ENCODE data around the gene CDYL. TPM values are rescaled to one million over a fixed set of nuclear protein-coding genes. Genes with fewer than 3 reads are reported as not detected.
"Not testable (repeated sequence)": the region's sequence is repeated elsewhere in the genome, so short reads cannot be mapped to it uniquely, and the experiment has no call there.

CDYL gene
- total and polyA plus RNA-seq, 2 donors, result 21.4 to 38.2 TPM

DNA sequence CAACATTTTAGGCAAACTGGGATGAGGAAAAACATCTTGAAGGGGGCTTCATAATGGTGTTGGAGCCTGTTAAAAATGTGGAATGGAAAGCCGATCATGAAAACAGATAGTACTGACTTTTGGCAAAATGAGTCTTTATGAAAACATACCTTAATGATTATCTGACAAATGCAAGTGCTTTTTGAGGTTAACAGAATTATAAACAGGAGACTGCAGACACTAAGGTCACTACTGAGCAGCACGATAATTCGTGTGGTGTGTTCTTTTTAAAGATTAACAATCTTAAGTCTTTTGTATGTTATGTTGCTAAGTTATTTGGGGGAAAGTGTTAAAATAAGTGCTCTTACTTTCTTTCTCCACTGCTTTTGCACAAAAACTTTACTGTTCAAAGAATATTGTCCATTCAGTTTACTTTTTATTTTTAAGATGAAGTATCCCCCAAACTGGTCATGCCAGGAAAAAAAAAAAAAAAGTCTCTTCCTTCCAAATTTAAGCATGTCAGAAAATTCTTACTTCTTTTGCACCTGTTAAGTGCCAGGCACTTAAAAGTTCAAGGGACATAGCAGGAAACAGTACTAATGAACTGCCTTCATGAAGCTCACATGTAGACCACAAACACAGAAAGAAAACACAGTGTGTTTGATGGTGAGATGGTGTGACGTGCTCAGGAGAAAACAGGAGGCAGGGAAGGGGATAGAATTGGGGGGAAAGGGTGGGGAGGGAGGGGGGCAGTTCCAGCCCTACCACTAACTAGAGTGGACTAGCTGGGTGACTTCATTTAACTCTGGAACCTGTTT is 73.2 kb downstream of the CDYL start:
- no peak for DNase-seq (ENCODE audit: extremely low spot score)
- Histone ChIP-seq H3K4me3 (ENCODE audit: low read depth, low read length) (no peak overlapping the region), H3K27ac (ENCODE audit: low read depth) (no peak overlapping the region), H3K36me3 (ENCODE audit: insufficient read depth) (no peaks in the 10 kb centered on the region), H3K4me1 (ENCODE audit: insufficient read depth) (no peaks in the 10 kb centered on the region)
- 51% methylated on average over 4 of the region's 4 CpGs for WGBS

GRCh38 chr6:4851035-4851434 is 74.8 kb downstream of the CDYL start:
- Histone ChIP-seq H3K36me3 (ENCODE audit: insufficient read depth) (no peaks in the 10 kb centered on the region), H3K4me1 (ENCODE audit: insufficient read depth) (no peaks in the 10 kb centered on the region), H3K4me3 (ENCODE audit: low read depth, low read length) (no peak overlapping the region), H3K27ac (ENCODE audit: low read depth) (no peak overlapping the region)
- 97% methylated on average over 4 of the region's 4 CpGs for WGBS
- no peak for DNase-seq (ENCODE audit: extremely low spot score)

DNA sequence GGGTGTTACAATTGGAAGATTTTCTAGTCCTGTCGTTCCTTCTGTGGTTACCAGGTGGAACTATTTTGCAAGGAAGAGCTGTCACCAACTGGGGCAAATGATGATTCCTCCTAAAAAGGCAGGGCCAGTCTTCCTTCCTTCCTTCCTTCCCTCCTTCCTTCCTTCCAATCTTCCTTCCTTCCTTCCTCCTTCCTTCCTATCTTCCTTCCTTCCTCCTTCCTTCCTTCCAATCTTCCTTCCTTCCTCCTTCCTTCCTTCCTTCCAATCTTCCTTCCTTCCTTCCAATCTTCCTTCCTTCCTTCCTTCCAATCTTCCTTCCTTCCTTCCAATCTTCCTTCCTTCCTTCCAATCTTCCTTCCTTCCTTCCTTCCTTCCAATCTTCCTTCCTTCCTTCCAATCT is 76.0 kb downstream of the CDYL start:
- not testable (repeated sequence) for H3K36me3 ChIP-seq (ENCODE audit: insufficient read depth); H3K27ac ChIP-seq (ENCODE audit: low read depth); H3K4me3 ChIP-seq (ENCODE audit: low read depth, low read length); H3K4me1 ChIP-seq (ENCODE audit: insufficient read depth); DNase-seq (ENCODE audit: extremely low spot score)
- 82% methylated on average over 1 of the region's 1 CpG for WGBS

DNA sequence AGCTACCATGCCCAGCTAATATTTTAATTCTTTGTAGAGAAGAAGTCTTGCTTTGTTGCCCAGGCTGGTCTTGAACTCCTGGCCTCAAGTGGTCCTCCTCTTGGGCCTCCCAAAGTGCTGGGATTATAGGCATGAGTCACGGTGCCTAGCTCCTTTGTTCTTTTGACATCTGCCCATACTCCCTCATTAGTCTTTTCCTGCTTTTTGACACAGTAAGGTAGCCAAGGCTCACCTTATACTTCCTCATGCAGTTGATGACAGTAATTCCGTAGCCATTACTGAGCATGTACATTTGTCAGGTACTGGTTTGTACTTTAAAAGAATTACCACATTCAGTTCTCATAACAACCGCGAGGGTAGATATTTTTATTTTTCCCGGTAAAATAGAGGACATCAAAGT is 76.7 kb downstream of the CDYL start:
- no peaks in the 10 kb centered on the region for H3K4me1 ChIP-seq (ENCODE audit: insufficient read depth)
- WGBS, result 92% methylated on average over 5 of the region's 5 CpGs

DNA sequence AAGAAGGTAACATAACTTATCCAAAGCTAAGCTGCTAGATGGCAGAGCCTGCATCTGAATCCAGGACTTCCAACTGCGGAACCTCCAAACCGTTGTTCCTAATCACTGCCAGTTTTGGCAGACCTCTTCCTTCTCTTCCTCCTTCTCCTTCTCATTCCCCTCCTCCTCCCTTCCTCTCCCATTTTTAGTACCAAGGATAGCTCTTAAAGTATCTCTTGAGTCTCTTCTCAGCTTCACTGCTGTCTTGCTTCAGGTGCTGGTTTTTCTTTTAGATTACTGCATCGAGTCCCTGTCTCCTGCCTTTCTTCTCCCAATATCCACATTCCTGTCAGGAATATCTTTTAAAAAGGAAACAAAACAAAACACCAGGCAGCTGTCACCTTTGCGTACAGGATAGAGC is 77.1 kb downstream of the CDYL start:
- no peak for DNase-seq (ENCODE audit: extremely low spot score)
- Histone ChIP-seq H3K4me1 (ENCODE audit: insufficient read depth) (peaks cover 1% of the 10 kb centered on the region), H3K4me3 (ENCODE audit: low read depth, low read length) (no peak overlapping the region), H3K36me3 (ENCODE audit: insufficient read depth) (no peaks in the 10 kb centered on the region), H3K27ac (ENCODE audit: low read depth) (no peak overlapping the region)
- WGBS, result 78% methylated on average over 4 of the region's 4 CpGs

More for the DNA sequence above, 76.7 kb downstream of the CDYL start:
- no peak for DNase-seq (ENCODE audit: extremely low spot score)
- H3K4me3 ChIP-seq (ENCODE audit: low read depth, low read length), result no peak overlapping the region
- no peaks in the 10 kb centered on the region for H3K36me3 ChIP-seq (ENCODE audit: insufficient read depth)
- no peak overlapping the region for H3K27ac ChIP-seq (ENCODE audit: low read depth)

DNA sequence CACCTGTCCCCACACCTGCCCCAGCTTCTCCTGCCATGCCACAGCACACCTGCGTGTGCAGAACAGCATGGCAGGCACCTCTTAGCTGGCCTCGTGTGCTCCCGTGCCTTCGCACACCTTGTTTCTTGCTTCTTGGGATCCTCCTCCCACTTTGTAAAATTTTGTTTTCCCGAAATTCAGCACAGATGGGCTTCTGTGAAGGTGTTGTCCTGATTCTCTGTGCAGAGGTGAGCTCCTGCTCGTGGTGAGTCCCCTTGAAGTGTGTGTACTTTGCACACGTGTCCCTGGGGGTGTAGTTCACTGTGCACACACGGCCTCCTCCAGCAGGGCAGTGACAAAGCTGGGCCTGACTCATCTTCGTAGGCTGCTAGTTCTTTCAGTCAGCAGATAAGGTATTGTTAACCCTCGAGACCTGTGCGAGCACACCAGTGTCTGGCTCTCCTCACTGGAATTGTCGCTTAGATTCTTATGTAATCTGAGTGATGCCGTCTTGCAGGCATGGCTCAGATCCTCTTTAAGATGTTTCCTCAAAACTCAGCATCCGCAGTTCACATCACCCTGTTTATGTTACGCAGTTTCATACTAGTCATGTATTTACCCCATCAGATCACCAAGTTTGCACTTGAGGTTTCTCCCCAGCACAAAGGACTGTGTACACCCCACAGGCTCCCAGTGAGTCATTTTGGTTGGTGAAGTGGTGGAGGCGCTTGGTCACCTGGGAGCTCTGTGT is 77.7 kb downstream of the CDYL start:
- no peak for DNase-seq (ENCODE audit: extremely low spot score)
- Histone ChIP-seq H3K36me3 (ENCODE audit: insufficient read depth) (no peaks in the 10 kb centered on the region), H3K4me3 (ENCODE audit: low read depth, low read length) (no peak overlapping the region), H3K4me1 (ENCODE audit: insufficient read depth) (peaks cover 1% of the 10 kb centered on the region), H3K27ac (ENCODE audit: low read depth) (no peak overlapping the region)
- 87% methylated on average over 16 of the region's 16 CpGs for whole genome bisulfite sequencing

GRCh38 chr6:4856785-4857184 is 80.6 kb downstream of the CDYL start:
- peaks cover 1% of the 10 kb centered on the region for H3K4me1 ChIP-seq (ENCODE audit: insufficient read depth)
- H3K4me3 ChIP-seq (ENCODE audit: low read depth, low read length), result no peak overlapping the region
- no peak overlapping the region for H3K27ac ChIP-seq (ENCODE audit: low read depth)
- 91% methylated on average over 3 of the region's 3 CpGs for WGBS
- no peaks in the 10 kb centered on the region for H3K36me3 ChIP-seq (ENCODE audit: insufficient read depth)
- DNase-seq (ENCODE audit: extremely low spot score), result no peak

- Histone ChIP-seq H3K36me3 (ENCODE audit: insufficient read depth) (no peaks in the 10 kb centered on the region), H3K4me3 (ENCODE audit: low read depth, low read length) (no peak overlapping the region), H3K27ac (ENCODE audit: low read depth) (no peak overlapping the region), H3K4me1 (ENCODE audit: insufficient read depth) (peaks cover 1% of the 10 kb centered on the region)
- DNase-seq (ENCODE audit: extremely low spot score), result no peak
- WGBS, result 79% methylated on average over 8 of the region's 8 CpGs
Measured at GRCh38 chr6:4858194-4859015, 82.2 kb downstream of the CDYL start.

DNA sequence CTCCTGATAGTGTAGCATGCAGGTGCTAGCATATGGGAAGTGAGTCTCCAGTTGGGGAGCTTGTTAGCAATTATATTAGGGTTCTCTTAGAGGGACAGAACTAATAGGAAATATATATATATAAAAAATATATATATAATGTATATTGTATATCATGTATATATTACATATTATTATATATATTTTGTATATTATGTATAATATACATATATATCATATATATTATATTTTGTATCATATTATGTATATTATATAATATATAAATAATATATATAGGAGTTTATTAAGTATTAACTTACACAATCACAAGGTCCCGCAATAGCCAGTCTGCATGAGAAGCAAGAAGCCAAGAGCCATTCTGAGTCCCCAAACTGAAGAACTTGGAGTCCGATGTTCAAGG is 84.2 kb downstream of the CDYL start:
- Histone ChIP-seq H3K36me3 (ENCODE audit: insufficient read depth) (no peaks in the 10 kb centered on the region), H3K4me3 (ENCODE audit: low read depth, low read length) (no peak overlapping the region), H3K27ac (ENCODE audit: low read depth) (no peak overlapping the region), H3K4me1 (ENCODE audit: insufficient read depth) (peaks cover 1% of the 10 kb centered on the region)
- 100% methylated on average over 2 of the region's 2 CpGs for WGBS
- DNase-seq (ENCODE audit: extremely low spot score), result no peak

DNA sequence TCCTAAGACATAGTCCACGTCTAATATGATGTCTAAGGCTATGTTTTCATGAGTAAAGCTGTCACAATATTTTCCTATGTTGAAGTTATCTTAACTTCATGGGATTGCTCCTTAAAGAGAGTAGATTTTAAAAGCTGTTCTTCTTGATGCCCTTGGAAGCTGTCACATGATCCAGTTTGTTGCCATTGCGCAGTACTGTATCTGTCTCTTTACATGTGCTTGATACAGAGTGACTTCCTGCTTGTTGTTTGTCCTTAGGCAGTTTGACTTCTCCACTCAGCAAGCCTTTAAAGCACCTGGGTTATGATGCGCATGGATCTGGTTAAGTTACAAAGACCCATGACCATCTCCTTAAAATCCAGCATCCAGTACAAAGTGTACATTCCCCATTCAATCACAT is 85.4 kb downstream of the CDYL start:
- Histone ChIP-seq H3K4me1 (ENCODE audit: insufficient read depth) (peaks cover 1% of the 10 kb centered on the region), H3K36me3 (ENCODE audit: insufficient read depth) (no peaks in the 10 kb centered on the region), H3K27ac (ENCODE audit: low read depth) (no peak overlapping the region), H3K4me3 (ENCODE audit: low read depth, low read length) (no peak overlapping the region)
- 92% methylated on average over 3 of the region's 3 CpGs for WGBS
- no peak for DNase-seq (ENCODE audit: extremely low spot score)

DNA sequence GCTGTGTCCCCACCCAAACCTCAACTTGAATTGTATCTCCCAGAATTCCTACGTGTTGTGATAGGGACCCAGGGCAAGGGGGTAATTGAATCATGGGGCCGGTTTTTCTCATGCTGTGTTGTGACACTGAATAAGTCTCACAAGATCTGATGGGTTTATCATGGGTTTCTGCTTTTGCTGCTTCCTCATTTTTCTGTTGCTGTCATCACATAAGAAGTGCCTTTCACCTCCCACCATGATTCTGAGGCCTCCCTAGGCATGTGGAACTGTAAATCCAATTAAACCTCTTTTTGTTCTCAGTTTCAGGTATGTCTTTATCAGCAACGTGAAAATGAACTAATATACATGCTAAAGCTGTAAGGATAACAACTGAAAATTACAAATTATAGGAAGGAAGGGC is 88.3 kb downstream of the CDYL start:
- DNase-seq (ENCODE audit: extremely low spot score), result no peak
- no peaks in the 10 kb centered on the region for H3K36me3 ChIP-seq (ENCODE audit: insufficient read depth)
- H3K27ac ChIP-seq (ENCODE audit: low read depth), result no peak overlapping the region
- 94% methylated on average over 3 of the region's 3 CpGs for WGBS
- no peak overlapping the region for H3K4me3 ChIP-seq (ENCODE audit: low read depth, low read length)
- no peaks in the 10 kb centered on the region for H3K4me1 ChIP-seq (ENCODE audit: insufficient read depth)

- not testable (repeated sequence) for H3K4me3 ChIP-seq (ENCODE audit: low read depth, low read length); H3K36me3 ChIP-seq (ENCODE audit: insufficient read depth); DNase-seq (ENCODE audit: extremely low spot score); H3K4me1 ChIP-seq (ENCODE audit: insufficient read depth); H3K27ac ChIP-seq (ENCODE audit: low read depth)
- 97% methylated on average over 4 of the region's 4 CpGs for WGBS
Measured at GRCh38 chr6:4865006-4865405, 88.8 kb downstream of the CDYL start.

DNA sequence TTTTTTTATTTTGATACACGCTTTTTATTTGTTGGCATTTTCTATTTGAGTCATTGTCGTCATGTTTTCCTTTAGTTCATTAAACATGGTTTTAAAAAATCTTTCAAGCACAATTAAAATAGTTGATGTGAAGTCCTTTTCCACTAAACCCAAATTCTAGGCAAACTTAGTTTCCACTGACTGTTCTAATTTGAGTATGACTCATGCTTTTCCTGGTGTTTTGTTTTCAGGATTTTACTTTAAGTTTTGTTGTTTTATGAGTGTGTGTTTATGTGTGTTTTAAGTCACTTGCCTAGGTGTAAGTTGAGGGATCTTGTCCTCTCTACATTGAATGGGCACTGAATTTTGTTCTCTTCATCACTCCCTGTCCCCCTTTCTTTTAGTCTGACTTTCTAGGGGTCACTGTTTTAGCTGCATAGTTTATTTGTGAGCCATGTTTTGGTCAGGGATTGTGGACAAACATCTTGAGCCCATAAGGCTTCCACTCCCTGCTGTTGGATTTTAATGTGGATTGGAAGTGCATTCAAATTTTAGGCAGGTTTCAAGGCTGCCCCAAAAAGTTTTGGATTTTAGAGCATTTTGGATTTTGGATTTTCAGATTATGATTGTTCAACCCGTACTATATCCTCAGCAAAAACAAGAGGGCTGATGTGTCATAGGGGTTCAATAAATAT is 94.8 kb downstream of the CDYL start:
- H3K27ac ChIP-seq (ENCODE audit: low read depth), result no peak overlapping the region
- no peak for DNase-seq (ENCODE audit: extremely low spot score)
- 95% methylated on average over 3 of the region's 3 CpGs for WGBS
- H3K36me3 ChIP-seq (ENCODE audit: insufficient read depth), result no peaks in the 10 kb centered on the region
- no peaks in the 10 kb centered on the region for H3K4me1 ChIP-seq (ENCODE audit: insufficient read depth)
- H3K4me3 ChIP-seq (ENCODE audit: low read depth, low read length), result no peak overlapping the region
